ENCODE results near the gene ANO6. TPM values are rescaled to one million over a fixed set of nuclear protein-coding genes. Genes with fewer than 3 reads are reported as not detected.
"Not testable (repeated sequence)": the region's sequence is repeated elsewhere in the genome, so short reads cannot be mapped to it uniquely, and the experiment has no call there.

ANO6 gene
- total RNA-seq, 1 donor from 2014 or later: 80.9 TPM

- no peak for DNase-seq (ENCODE audit: low spot score)
Observed at GRCh38 chr12:45304514-45305178, 88.8 kb downstream of the ANO6 start.

GRCh38 chr12:45305907-45306306 lies 90.0 kb downstream of the ANO6 start:
- no peak for DNase-seq (ENCODE audit: low spot score)

GRCh38 chr12:45309836-45310626 lies 94.1 kb downstream of the ANO6 start:
- no peak for DNase-seq (ENCODE audit: low spot score)

DNA sequence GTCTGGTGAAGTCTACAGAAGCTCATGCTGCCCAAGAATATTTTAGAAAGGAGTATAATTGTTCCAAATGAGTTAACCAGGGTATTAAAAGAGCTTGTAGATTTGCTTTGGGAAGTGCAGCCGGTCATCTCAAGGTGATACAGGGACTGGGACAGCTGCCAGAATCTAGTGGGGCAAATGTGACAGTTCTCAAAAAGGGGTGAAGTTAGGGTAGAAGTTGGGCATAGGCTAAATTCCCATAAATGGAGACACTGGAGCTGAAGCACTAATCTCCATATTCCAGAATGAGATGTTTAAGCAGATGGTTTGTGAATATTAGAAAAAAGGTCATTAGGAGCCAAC lies 94.7 kb downstream of the ANO6 start:
- DNase-seq (ENCODE audit: low spot score): no peak

- DNase-seq (ENCODE audit: low spot score): no peak
Observed at GRCh38 chr12:45312012-45312411, 96.1 kb downstream of the ANO6 start.

DNA sequence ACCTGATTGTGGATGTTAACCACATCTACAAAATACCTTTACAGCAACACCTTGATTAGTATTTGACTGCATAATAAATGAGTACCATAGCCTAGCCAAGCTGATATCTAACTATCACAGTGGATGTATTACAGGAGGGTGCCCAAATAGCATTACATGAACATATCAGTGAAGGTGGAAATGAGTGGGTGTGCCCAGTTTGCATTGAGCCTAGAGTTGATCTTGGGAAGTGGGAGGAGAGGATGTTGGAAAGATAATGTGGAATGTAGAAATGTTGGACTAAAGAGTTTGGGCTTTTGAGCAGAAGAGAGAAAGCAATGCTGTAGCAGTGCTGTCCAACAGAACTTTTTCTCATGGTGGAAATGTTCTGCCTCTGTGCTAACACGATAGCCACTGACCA lies 98.9 kb downstream of the ANO6 start:
- no peak for DNase-seq (ENCODE audit: low spot score)

GRCh38 chr12:45315462-45315861 lies 99.6 kb downstream of the ANO6 start:
- DNase-seq (ENCODE audit: low spot score): no peak

DNA sequence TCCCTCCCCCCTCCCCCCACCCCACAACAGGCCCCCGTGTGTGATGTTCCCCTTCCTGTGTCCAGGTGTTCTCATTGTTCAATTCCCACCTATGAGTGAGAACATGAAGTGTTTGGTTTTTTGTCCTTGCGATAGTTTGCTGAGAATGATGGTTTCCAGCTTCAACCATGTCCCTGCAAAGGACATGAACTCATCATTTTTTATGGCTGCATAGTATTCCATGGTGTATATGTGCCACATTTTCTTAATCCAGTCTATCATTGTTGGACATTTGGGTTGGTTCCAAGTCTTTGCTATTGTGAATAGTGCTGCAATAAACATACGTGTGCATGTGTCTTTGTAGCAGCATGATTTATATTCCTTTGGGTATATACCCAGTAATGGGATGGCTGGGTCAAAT lies 101.4 kb downstream of the ANO6 start:
- not testable (repeated sequence) for DNase-seq (ENCODE audit: low spot score)

GRCh38 chr12:45322810-45323209 lies 106.9 kb downstream of the ANO6 start:
- DNase-seq (ENCODE audit: low spot score): no peak

- DNase-seq (ENCODE audit: low spot score): no peak
Observed at GRCh38 chr12:45324391-45324790, 108.5 kb downstream of the ANO6 start.

GRCh38 chr12:45326358-45326975 lies 110.6 kb downstream of the ANO6 start:
- DNase-seq (ENCODE audit: low spot score): no peak

GRCh38 chr12:45327823-45328383 lies 112.0 kb downstream of the ANO6 start:
- DNase-seq (ENCODE audit: low spot score): no peak

- DNase-seq (ENCODE audit: low spot score): no peak
Observed at GRCh38 chr12:45329238-45329637, 113.3 kb downstream of the ANO6 start.

DNA sequence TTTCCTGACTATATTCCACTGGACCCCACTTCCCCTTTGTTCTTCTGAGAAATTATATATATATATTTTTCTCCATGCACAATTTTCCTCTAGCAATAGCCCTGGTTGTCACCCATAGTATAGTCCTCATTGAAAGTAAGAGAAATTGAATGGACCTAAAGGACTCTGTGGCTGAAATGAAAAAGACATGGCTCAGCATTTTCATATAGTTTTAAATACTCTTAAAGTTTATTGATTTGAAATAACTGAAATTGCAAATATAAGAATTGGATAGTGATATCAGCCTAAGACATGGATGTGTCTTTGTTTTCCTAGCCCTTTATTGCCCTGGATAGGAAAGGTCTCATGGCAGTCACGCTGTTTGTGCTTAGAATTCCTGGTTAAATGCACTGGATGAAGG lies 113.8 kb downstream of the ANO6 start:
- no peak for DNase-seq (ENCODE audit: low spot score)

DNA sequence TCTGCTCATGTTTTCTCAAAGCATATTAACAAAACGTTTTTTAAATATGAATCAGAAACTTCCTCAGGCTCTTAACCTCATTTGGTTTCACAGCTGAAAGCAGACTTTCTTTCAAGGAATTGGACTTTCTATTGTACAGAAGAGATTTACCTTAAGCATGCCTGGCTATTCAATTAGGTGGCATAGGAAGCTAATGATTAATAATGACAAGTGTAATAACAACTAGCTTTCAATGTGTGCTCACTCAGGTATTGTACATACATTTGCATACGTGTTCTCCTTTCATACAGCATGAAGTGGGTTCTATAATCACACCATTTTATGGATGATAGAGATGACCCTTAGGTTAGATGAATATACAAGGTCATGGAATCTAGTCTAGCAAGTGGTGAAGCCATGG lies 115.7 kb downstream of the ANO6 start:
- DNase-seq (ENCODE audit: low spot score): no peak

- no peak for DNase-seq (ENCODE audit: low spot score)
Observed at GRCh38 chr12:45334396-45334795, 118.5 kb downstream of the ANO6 start.

DNA sequence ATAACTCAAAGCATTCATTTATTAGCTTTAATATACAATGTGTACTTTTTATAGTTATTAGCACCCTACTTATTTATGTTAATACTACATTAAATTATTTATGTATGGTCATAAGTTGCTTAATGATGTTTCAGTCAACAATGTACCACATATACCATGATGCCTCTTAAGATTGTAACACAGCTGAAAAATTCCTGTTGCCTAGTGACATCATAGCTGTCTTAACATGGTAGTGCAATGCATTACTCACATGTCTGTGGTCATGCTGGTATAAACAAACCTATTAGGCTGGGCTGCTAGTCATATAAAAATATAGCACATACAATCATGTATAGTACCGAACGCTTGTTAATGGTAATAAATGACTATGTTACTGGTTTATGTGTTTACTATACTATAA lies 120.4 kb downstream of the ANO6 start:
- no peak for DNase-seq (ENCODE audit: low spot score)

DNA sequence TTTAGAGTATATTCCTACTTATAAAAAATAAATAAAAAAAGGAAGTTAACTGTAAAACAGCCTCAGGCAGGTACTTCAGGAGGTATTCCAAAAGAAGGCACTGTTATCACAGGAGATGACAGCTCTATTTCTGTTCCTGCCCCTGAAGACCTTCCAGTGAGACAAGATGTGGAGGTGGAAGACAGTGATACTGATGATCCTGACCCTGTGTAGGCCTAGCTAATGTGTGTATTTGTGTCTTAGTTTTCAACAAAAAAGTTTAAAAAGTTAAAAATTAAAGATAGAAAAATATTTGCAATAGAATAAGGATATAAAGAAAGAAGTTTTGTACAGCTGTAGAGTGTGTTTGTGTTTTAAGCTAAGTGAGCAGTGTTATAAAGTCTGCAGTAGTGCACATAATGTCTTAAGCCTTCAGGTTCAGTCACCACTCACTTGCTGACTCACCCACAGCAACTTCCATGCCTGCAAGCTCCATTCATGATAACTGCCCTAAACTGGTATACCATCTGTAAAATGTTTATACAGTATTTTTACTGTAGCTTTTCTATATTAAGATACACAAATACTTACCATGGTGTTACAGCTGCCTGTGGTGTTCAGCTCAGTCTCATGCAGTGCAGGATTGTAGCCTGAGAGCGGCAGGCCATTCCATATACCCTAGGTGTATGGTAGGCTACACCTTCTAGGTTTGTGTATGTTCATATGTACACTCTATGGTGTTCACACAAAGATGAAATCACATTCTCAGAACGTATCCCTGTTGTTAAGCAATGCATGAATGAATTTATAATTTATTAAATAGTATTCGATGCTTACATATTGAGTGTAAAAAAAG lies 121.1 kb downstream of the ANO6 start:
- DNase-seq (ENCODE audit: low spot score): no peak

GRCh38 chr12:45337835-45338234 lies 121.9 kb downstream of the ANO6 start:
- DNase-seq (ENCODE audit: low spot score): no peak

- DNase-seq (ENCODE audit: low spot score): no peak
Observed at GRCh38 chr12:45338272-45338671, 122.4 kb downstream of the ANO6 start.

- DNase-seq (ENCODE audit: low spot score): no peak
Observed at GRCh38 chr12:45339035-45339434, 123.1 kb downstream of the ANO6 start.

DNA sequence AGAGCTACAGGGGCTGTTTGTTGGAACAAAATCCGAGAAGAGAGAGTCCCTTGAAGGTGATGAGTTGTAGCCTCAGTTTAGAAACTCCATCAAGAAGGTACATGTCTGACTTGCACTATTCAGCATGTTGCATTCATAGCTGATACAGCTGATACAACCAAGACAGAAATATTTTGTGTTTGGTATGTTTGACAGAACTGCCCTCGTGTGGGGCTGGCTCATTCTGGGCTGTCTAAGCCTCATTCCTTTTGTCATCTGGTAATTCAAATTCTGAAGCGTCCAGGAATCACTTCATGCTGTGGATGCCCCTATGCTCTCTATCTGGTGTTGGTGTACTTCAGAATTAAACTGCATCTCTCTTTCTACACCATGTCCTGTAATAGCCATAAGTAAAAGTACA lies 126.3 kb downstream of the ANO6 start:
- DNase-seq (ENCODE audit: low spot score): no peak
